ENCODE measurements around the gene EDAR. TPM values are rescaled to one million over a fixed set of nuclear protein-coding genes. Genes with fewer than 3 reads are reported as not detected.

Gene EDAR
- total RNA-seq, 1 donor from 2014 or later = not detected

DNA sequence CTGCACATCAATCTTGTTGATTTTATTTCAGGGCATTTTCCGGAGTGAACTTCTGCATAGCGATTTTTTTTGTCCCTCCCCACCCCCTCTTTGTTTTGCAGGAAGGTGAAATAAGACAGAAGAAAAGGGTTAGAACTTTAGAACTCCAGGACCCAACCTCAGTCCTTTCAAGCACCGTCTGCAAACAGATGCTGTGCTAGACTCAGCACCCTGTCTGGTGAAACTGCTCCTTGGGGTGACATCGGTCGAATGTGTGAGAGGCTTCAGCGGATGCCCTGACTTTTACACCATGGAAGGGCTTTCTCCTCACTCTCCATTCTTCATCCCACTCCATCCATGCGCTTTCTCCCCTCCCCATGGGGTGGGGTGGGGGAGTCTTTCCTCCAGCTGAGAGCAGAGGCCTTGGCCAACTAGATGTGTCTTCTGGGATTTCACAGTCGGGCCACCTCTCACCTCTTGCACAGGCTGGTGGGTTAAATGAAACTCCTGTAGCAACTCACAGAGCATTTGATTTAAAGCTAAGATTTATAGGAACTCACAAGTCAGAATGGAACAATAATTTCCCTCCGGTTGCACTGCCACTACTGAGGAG, 43.3 kb upstream of the EDAR start:
- Histone ChIP-seq H3K4me1 (ENCODE audit: insufficient read depth, low read length) (peaks cover 12% of the 10 kb centered on the region), H3K79me2 (ENCODE audit: insufficient read depth, low read length) (no peaks in the 10 kb centered on the region), H3K27me3 (ENCODE audit: insufficient read depth, low read length) (peaks cover 13% of the 10 kb centered on the region), H3K27ac (ENCODE audit: low read depth, low read length) (no peak overlapping the region), H3K4me3 (ENCODE audit: insufficient read depth, low read depth, low read length) (peak overlapping the region; percentile 64), H3K4me2 (ENCODE audit: low read length) (peak overlapping the region; percentile 95), H3K36me3 (ENCODE audit: insufficient read depth, low read length) (no peaks in the 10 kb centered on the region), H3K9me3 (ENCODE audit: insufficient read depth, low read depth, low read length) (no peaks in the 10 kb centered on the region), H3K9ac (ENCODE audit: low read length) (no peak overlapping the region), H4K20me1 (ENCODE audit: insufficient read depth, low read length) (no peaks in the 10 kb centered on the region), H2AFZ (ENCODE audit: low read depth, low read length) (peak overlapping the region; percentile 84)
- H3K9me3 Mint-ChIP-seq (ENCODE audit: unreplicated experiment) = peaks cover 10% of the 10 kb centered on the region
- TF ChIP-seq, protein P1, sequence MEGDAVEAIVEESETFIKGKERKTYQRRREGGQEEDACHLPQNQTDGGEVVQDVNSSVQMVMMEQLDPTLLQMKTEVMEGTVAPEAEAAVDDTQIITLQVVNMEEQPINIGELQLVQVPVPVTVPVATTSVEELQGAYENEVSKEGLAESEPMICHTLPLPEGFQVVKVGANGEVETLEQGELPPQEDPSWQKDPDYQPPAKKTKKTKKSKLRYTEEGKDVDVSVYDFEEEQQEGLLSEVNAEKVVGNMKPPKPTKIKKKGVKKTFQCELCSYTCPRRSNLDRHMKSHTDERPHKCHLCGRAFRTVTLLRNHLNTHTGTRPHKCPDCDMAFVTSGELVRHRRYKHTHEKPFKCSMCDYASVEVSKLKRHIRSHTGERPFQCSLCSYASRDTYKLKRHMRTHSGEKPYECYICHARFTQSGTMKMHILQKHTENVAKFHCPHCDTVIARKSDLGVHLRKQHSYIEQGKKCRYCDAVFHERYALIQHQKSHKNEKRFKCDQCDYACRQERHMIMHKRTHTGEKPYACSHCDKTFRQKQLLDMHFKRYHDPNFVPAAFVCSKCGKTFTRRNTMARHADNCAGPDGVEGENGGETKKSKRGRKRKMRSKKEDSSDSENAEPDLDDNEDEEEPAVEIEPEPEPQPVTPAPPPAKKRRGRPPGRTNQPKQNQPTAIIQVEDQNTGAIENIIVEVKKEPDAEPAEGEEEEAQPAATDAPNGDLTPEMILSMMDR (IDR thresholded peaks at IDR 0.05; ENCODE audit: insufficient read depth, low read depth, low read length) = no peak
- TF ChIP-seq EZH2 (IDR thresholded peaks at IDR 0.05; ENCODE audit: insufficient read depth, low read length) = no peak
- H3K36me3 Mint-ChIP-seq (ENCODE audit: low read depth, unreplicated experiment) = peaks cover 2% of the 10 kb centered on the region
- H3K4me1 Mint-ChIP-seq (ENCODE audit: low read depth, unreplicated experiment) = peaks cover 3% of the 10 kb centered on the region
- DNase-seq (ENCODE audit: low read depth) (no peak), FAIRE-seq (no peak)
- H3K27me3 Mint-ChIP-seq (ENCODE audit: low read depth, unreplicated experiment) = peaks cover 51% of the 10 kb centered on the region
- H3K27ac Mint-ChIP-seq (ENCODE audit: unreplicated experiment) = peak overlapping the region; percentile 35
- peak overlapping the region; percentile 80 for H3K4me3 Mint-ChIP-seq (ENCODE audit: unreplicated experiment)

DNA sequence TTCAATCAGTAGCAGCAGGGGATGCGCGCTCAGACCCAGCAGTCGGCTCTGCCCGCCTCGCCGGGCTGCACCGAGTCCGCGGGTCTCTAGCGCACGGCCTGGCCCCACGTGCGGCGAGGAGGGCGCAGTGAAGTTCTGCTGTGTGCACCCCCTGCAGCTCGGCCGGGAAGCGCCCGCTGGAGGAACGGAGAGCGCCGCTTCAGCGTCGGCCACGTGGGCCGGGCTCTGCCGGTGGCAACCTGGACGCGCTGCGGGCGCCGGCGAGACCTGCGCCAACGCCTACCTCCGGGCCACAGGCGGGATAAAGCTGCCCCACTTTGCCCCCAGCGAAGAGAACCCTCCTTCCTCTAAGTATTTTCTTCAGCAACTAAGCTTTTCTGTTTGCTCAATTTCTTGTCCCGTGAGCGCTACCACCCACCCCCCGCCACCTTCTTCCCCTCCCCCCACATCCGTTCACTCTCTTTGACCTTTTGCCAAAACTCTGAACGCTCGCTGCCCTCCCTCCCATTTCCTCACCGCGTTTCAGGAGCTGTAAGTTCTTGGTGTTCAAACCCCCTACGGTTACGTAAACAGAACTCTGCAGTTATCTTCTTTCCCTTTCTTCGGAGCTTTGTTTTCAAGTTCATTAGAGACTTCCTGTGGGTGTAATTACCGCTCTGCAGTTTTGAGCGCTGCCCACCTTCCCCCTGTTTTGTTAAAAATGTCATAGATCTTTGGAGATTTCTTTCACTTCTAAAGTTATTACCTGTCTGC, 42.6 kb upstream of the EDAR start:
- H3K9me3 ChIP-seq (ENCODE audit: insufficient read depth, low read depth, low read length) = no peaks in the 10 kb centered on the region
- H4K20me1 ChIP-seq (ENCODE audit: insufficient read depth, low read length) = no peaks in the 10 kb centered on the region
- H3K9me3 Mint-ChIP-seq (ENCODE audit: unreplicated experiment) = peaks cover 10% of the 10 kb centered on the region
- peaks cover 3% of the 10 kb centered on the region for H3K4me1 Mint-ChIP-seq (ENCODE audit: low read depth, unreplicated experiment)
- no peak overlapping the region for H3K27ac ChIP-seq (ENCODE audit: low read depth, low read length)
- TF ChIP-seq, protein P1 (IDR thresholded peaks at IDR 0.05; ENCODE audit: insufficient read depth, low read depth, low read length) = no peak
- TF ChIP-seq EZH2 (IDR thresholded peaks at IDR 0.05; ENCODE audit: insufficient read depth, low read length) = peak; percentile 54
- DNase-seq (ENCODE audit: low read depth) = peak; percentile 20
- H3K36me3 ChIP-seq (ENCODE audit: insufficient read depth, low read length) = no peaks in the 10 kb centered on the region
- peak overlapping the region; percentile 41 for H3K9ac ChIP-seq (ENCODE audit: low read length)
- peaks cover 12% of the 10 kb centered on the region for H3K4me1 ChIP-seq (ENCODE audit: insufficient read depth, low read length)
- peak overlapping the region; percentile 84 for H2AFZ ChIP-seq (ENCODE audit: low read depth, low read length)
- H3K27me3 Mint-ChIP-seq (ENCODE audit: low read depth, unreplicated experiment) = peaks cover 53% of the 10 kb centered on the region
- H3K4me2 ChIP-seq (ENCODE audit: low read length) = peak overlapping the region; percentile 95
- peak overlapping the region; percentile 35 for H3K27ac Mint-ChIP-seq (ENCODE audit: unreplicated experiment)
- H3K36me3 Mint-ChIP-seq (ENCODE audit: low read depth, unreplicated experiment) = peaks cover 2% of the 10 kb centered on the region
- no peak for FAIRE-seq
- H3K4me3 Mint-ChIP-seq (ENCODE audit: unreplicated experiment) = peak overlapping the region; percentile 80
- peaks cover 13% of the 10 kb centered on the region for H3K27me3 ChIP-seq (ENCODE audit: insufficient read depth, low read length)
- no peaks in the 10 kb centered on the region for H3K79me2 ChIP-seq (ENCODE audit: insufficient read depth, low read length)
- H3K4me3 ChIP-seq (ENCODE audit: insufficient read depth, low read depth, low read length) = peak overlapping the region; percentile 64

Data from astrocyte (in vitro differentiated cells and primary cell).